Adipocyte (in vitro differentiated cells): ENCODE results near the gene MELTF.

Experiments used
- DNase-seq: peaks from one replicate; pipeline ENCODE4 v3.0.0-alpha.2; 2015; ENCODE audit warnings: low read depth
- H3K27me3 ChIP-seq: replicated peaks from 2 replicates; pipeline ENCODE4 v1.7.0; 2013; ENCODE audit warnings: mild to moderate bottlenecking, low read length, moderate library complexity; ENCODE audit not compliant: control insufficient read depth, insufficient read depth
- H3K36me3 ChIP-seq: 2 replicates; pipeline ENCODE4 v1.7.0; 2013; ENCODE audit warnings: low read length, mild to moderate bottlenecking, moderate library complexity; ENCODE audit not compliant: control insufficient read depth, insufficient read depth, severe bottlenecking
- H3K4me1 ChIP-seq: 2 replicates; pipeline ENCODE4 v1.7.0; 2013; ENCODE audit warnings: mild to moderate bottlenecking, low read length, moderate library complexity; ENCODE audit not compliant: control insufficient read depth, insufficient read depth
- H3K4me3 ChIP-seq: 2 replicates; pipeline ENCODE4 v1.7.0; 2013; ENCODE audit warnings: mild to moderate bottlenecking, low read length, moderate library complexity
- H3K9ac ChIP-seq: 2 replicates; pipeline ENCODE4 v1.7.0; 2013; ENCODE audit warnings: mild to moderate bottlenecking, low read length, moderate library complexity
- H3K9me3 ChIP-seq: 2 replicates; pipeline ENCODE4 v1.7.0; 2013; ENCODE audit warnings: mild to moderate bottlenecking, low read length, moderate library complexity; ENCODE audit not compliant: control insufficient read depth

MELTF gene

GRCh38 chr3:197025736-197026480, 3.7 kb downstream of the MELTF start:
- Histone ChIP-seq H3K4me3 (no peak overlapping the region), H3K36me3 (no peaks in the 10 kb centered on the region), H3K4me1 (peaks cover 3% of the 10 kb centered on the region), H3K27me3 (peaks cover 11% of the 10 kb centered on the region), H3K9ac (no peak overlapping the region), H3K9me3 (no peaks in the 10 kb centered on the region)
- DNase-seq = no peak

GRCh38 chr3:197024881-197025735, 4.5 kb downstream of the MELTF start:
- no peak for DNase-seq
- Histone ChIP-seq H3K4me3 (no peak overlapping the region), H3K4me1 (no peaks in the 10 kb centered on the region), H3K9ac (no peak overlapping the region), H3K9me3 (no peaks in the 10 kb centered on the region), H3K36me3 (no peaks in the 10 kb centered on the region), H3K27me3 (peaks cover 11% of the 10 kb centered on the region)

DNA sequence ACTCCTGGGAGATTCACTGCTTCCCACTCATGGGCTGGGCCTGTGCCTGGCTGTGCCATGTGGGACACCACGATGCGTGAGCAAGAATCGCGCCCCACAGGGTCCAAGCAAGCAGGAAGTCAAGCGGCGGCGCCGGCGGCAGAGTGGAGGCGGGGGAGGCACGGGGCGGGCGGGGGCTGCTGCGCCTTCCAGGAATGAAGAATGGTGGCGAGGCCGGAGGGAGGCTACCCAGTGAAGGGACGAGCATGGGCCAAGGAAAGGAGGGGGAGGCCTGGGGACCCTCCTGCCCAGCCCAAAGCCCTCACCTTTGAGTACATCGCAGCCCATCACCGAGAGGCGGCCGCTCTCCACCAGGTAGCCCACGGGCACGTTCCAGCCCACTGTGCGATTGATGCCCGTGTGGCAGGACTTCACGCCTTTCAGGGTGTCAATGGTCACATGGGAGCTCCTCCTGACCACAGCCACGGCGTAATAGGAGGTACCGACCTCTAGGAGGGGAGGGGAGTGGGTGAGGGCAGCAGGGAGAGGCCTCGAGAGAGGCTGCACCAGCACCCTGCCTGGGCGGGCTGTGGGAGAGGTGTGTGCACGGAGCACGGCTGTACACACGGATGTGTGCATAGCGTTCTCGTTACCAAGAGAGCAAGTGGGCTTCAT, 5.5 kb downstream of the MELTF start:
- Histone ChIP-seq H3K27me3 (peaks cover 11% of the 10 kb centered on the region), H3K9me3 (no peaks in the 10 kb centered on the region), H3K9ac (no peak overlapping the region), H3K4me3 (no peak overlapping the region), H3K36me3 (no peaks in the 10 kb centered on the region), H3K4me1 (no peaks in the 10 kb centered on the region)
- no peak for DNase-seq

DNA sequence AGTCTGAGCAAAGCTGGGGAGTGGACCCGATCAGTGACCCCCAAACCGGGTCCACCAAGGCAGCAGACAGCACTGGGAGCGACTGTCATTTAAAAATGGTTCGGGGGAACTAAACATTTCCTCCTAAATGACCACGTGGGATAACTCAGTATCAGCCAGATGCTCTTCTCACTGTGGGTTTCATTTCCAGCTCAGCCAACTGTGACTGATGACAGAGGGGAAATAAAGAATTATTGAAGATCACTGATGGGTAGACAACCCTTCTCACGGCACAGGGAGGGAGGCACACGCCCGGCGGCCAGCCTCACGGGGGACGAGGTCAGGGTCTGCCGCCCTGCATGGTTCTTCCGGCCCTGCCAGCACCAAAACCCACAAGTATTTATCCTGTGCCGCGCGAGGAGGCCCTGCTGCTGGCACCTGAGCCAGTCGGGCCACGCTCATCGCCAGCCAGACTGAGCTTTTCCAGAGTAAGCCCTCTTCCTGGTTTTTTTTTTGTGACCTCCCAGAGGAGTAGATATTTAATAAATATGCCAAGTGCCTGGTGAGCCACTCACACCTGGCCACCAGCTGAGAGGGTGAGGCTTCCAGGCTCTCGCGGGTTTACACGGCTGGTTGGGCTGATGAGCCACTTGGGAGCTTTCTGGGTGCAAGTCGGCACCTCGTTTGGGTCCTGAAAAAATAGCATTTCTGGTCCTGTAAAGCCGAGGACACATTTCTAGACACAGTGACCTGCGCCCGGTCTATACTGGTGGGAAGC, 6.2 kb downstream of the MELTF start:
- H3K27me3 ChIP-seq = peaks cover 11% of the 10 kb centered on the region

GRCh38 chr3:197022405-197023231, 7.0 kb downstream of the MELTF start:
- H3K4me1 ChIP-seq = no peaks in the 10 kb centered on the region
- H3K9ac ChIP-seq = no peak overlapping the region
- no peaks in the 10 kb centered on the region for H3K36me3 ChIP-seq
- H3K27me3 ChIP-seq = peaks cover 11% of the 10 kb centered on the region
- DNase-seq = no peak
- H3K4me3 ChIP-seq = no peak overlapping the region
- H3K9me3 ChIP-seq = no peaks in the 10 kb centered on the region

More for the DNA sequence above, 6.2 kb downstream of the MELTF start:
- H3K4me1 ChIP-seq = no peaks in the 10 kb centered on the region
- no peaks in the 10 kb centered on the region for H3K36me3 ChIP-seq
- H3K9ac ChIP-seq = no peak overlapping the region
- H3K4me3 ChIP-seq = no peak overlapping the region
- no peaks in the 10 kb centered on the region for H3K9me3 ChIP-seq
- no peak for DNase-seq

- no peak overlapping the region for H3K9ac ChIP-seq
- no peak for DNase-seq
- no peaks in the 10 kb centered on the region for H3K36me3 ChIP-seq
- no peak overlapping the region for H3K4me3 ChIP-seq
- peaks cover 11% of the 10 kb centered on the region for H3K27me3 ChIP-seq
- H3K4me1 ChIP-seq = no peaks in the 10 kb centered on the region
- H3K9me3 ChIP-seq = no peaks in the 10 kb centered on the region
Observed at GRCh38 chr3:197021729-197022404, 7.8 kb downstream of the MELTF start.

DNA sequence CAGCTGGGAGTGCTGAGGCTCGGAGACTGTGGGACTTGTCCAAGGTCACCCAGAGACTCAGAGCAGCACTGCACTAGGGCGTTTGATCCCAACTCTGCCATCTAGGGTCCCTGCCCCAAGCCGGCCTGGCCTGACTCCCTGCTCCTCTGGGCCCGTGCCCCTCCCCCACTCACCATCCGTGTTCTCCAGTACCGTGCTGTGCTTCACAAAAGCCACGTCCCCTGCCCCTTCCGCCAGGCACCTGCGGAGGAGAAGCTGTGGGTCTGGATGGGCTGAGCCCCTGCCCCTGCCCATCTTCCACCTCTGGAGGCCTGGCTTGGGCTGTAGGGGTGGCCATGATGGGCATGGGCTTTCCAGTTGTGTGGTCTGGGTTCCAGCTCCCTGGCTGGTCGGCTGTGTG, 8.4 kb downstream of the MELTF start:
- Histone ChIP-seq H3K4me1 (no peaks in the 10 kb centered on the region), H3K27me3 (peaks cover 11% of the 10 kb centered on the region), H3K9ac (no peak overlapping the region), H3K36me3 (no peaks in the 10 kb centered on the region), H3K4me3 (no peak overlapping the region), H3K9me3 (no peaks in the 10 kb centered on the region)
- no peak for DNase-seq

DNA sequence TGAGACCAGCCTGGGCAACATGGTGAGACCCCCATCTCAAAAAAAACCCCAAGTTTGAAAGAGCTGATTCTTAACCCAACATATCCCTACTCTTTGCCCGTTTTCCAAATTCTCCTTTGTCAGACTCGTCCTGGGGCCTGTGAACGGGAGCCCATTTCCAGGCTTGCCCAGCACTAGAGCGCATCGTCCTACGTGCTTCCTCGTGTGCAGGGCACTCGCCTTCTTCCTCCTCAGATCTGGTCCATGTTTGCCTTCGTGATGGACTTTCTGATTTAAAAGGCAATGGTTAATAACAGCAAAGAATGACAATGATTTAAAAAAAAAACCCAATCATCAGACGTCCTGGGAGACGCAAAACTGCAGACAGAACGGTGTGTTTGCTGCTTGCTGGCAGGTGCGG, 10.1 kb downstream of the MELTF start:
- H3K36me3 ChIP-seq = no peaks in the 10 kb centered on the region
- no peak overlapping the region for H3K4me3 ChIP-seq
- peaks cover 11% of the 10 kb centered on the region for H3K27me3 ChIP-seq
- H3K9ac ChIP-seq = no peak overlapping the region
- H3K9me3 ChIP-seq = no peaks in the 10 kb centered on the region
- H3K4me1 ChIP-seq = no peaks in the 10 kb centered on the region
- no peak for DNase-seq

DNA sequence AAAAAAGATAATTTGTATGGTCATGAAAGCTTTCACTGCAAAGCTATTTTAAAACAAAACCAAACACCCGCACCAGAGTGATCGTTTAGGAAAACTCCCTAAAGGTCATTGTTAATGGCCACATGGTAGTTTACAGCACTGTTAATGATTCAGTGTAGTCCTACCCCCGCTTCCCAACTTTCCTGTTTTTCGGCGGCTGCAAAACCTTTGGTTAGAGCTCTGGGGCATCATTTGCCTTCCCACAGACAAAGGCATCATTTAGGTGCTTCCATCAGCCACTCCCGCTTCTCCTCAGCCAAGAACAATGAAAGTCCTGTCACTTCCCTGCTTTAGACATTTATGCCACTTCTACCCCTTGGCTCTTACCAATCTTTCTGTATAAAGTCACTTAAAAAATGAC, 10.6 kb downstream of the MELTF start:
- Histone ChIP-seq H3K27me3 (peaks cover 11% of the 10 kb centered on the region), H3K36me3 (no peaks in the 10 kb centered on the region), H3K4me3 (no peak overlapping the region), H3K9me3 (no peaks in the 10 kb centered on the region), H3K9ac (no peak overlapping the region), H3K4me1 (no peaks in the 10 kb centered on the region)
- DNase-seq = no peak

DNA sequence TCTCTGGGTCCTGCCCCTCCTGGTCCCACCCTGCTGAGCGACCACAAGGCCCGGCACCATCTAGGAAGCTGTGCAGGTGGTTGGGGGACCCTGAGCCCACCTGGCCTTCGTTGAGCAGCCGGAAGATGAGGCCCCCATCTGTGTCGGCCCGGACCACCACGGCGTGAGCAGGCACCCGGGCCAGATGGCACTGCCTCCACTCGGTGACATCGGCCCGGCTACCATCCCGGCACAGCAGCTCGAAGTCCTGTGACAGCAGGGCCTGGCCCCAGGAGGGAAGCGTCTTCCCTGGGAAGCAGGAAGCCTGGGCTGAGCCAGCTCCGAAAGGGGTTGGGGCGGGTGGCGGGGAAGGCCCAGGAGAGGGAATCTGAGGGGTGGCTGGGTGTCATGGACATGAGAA, 12.6 kb downstream of the MELTF start:
- H3K4me3 ChIP-seq = no peak overlapping the region
- H3K9me3 ChIP-seq = no peaks in the 10 kb centered on the region
- DNase-seq = no peak
- no peak overlapping the region for H3K9ac ChIP-seq
- no peaks in the 10 kb centered on the region for H3K36me3 ChIP-seq
- peaks cover 3% of the 10 kb centered on the region for H3K27me3 ChIP-seq
- no peaks in the 10 kb centered on the region for H3K4me1 ChIP-seq
